Rectal smooth muscle tissue (tissue), 1 donor: ENCODE measurements around the gene NUP37.
"Not testable (repeated sequence)": the region's sequence is repeated elsewhere in the genome, so short reads cannot be mapped to it uniquely, and the experiment has no call there.

Experiments used
- H3K27ac ChIP-seq: one replicate; pipeline ENCODE4 v1.7.0; 2013; ENCODE audit warnings: low read depth, low read length, inconsistent platforms
- H3K27me3 ChIP-seq: one replicate; pipeline ENCODE4 v1.7.0; 2013; ENCODE audit warnings: low read length; ENCODE audit not compliant: control insufficient read depth, insufficient read depth
- H3K36me3 ChIP-seq: one replicate; pipeline ENCODE4 v1.7.0; 2013; ENCODE audit warnings: low read length; ENCODE audit not compliant: control insufficient read depth, insufficient read depth
- H3K4me1 ChIP-seq: one replicate; pipeline ENCODE4 v1.7.0; 2013; ENCODE audit warnings: low read length; ENCODE audit not compliant: control insufficient read depth, insufficient read depth
- H3K4me3 ChIP-seq: one replicate; pipeline ENCODE4 v1.7.0; 2013; ENCODE audit warnings: low read length
- H3K9ac ChIP-seq: one replicate; pipeline ENCODE4 v1.7.0; 2013; ENCODE audit warnings: low read length

NUP37 gene

GRCh38 chr12:102119674-102120563, at the start of gene NUP37, which contains the start of gene PARPBP:
Gene NUP37, minus strand, starts transcription at chr12:102120114. Its CDS starts 1,596 bp downstream, at chr12:102118518.
Gene PARPBP, plus strand, starts transcription at chr12:102120183. Its CDS starts 3,706 bp downstream, at chr12:102123889.
- Histone ChIP-seq H3K9ac (peak within 1 kb of the TSS; percentile 58), H3K36me3 (no peaks in the 10 kb centered on the region), H3K4me1 (peaks cover 4% of the 10 kb centered on the region), H3K27ac (peak within 1 kb of the TSS; percentile 76), H3K27me3 (no peaks in the 10 kb centered on the region), H3K4me3 (peak within 1 kb of the TSS; percentile 85)

DNA sequence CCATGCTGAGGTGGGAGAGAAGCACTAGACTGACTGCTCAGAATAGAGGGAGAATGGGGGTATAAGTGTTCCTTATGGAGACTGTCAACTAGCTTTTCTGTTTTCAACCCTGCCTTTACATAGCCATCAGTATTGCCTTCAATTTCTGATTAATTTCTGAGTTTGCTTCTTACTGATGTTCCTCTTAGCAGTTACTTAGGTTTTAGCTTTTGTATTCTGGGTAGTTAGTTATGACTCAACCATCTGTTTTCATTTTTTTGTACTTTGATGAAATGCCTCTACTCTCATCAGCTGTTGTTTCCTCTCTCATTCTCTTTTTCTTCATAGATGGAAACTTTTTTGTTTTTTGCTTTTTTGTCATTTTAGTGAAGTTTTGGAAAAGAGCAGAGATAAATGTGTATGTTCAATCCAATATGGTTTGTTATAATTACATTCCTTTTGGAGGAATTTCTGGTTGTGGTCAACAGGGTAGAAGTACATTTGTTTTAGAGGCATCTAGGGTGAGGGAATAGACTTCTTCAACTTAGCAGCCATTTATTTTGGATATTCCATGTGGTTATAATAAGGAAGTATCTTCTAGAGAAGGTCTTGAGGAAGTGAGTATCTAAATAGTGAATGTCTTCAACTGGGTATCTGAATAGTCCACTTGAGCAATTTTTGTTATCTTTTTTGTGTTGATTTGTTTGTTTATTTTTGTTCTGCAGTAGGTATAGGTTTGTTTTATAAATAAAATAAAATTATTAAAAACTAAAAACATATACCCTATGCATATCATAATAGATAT, 48.1 kb upstream of the NUP37 start:
- H3K27ac ChIP-seq, result no peak overlapping the region
- no peak overlapping the region for H3K9ac ChIP-seq
- no peaks in the 10 kb centered on the region for H3K27me3 ChIP-seq
- peaks cover 2% of the 10 kb centered on the region for H3K4me1 ChIP-seq
- H3K4me3 ChIP-seq, result no peak overlapping the region
- no peaks in the 10 kb centered on the region for H3K36me3 ChIP-seq

GRCh38 chr12:102163383-102163782, 43.5 kb upstream of the NUP37 start:
- Histone ChIP-seq H3K4me1 (no peaks in the 10 kb centered on the region), H3K27me3 (no peaks in the 10 kb centered on the region), H3K9ac (no peak overlapping the region), H3K36me3 (no peaks in the 10 kb centered on the region), H3K4me3 (no peak overlapping the region), H3K27ac (no peak overlapping the region)

DNA sequence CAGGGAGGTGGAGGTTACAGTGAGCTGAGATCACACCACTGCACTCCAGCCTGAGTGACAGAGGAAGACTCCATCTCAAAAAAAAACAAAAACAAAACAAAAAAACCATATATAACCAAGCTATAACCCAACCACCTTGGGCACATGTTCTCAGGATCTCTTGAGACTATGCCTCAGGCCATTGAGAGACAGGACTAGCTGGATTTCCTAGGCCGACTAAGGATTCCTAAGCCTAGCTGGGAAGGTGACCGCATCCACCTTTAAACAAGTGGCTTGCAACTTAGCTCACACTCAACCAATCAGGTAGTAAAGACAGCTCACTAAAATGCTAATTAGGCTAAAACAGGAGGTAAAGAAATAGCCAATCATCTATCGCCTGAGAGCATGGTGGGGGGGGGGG, 35.3 kb upstream of the NUP37 start:
- H3K27ac ChIP-seq, H3K27me3 ChIP-seq, H3K4me1 ChIP-seq, H3K4me3 ChIP-seq, H3K36me3 ChIP-seq, H3K9ac ChIP-seq: not testable (repeated sequence)

DNA sequence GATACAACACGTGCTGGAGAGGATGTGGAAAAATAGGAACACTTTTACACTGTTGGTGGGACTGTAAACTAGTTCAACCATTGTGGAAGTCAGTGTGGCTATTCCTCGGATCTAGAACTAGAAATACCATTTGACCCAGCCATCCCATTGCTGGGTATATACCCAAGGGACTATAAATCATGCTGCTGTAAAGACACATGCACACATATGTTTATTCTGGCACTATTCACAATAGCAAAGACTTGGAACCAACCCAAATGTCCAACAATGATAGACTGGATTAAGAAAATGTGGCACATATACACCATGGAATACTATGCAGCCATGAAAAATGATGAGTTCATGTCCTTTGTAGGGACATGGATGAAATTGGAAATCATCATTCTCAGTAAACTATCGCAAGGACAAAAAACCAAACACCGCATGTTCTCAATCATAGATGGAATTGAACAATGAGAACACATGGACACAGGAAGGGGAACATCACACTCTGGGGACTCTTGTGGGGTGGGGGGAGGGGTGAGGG, 27.2 kb upstream of the NUP37 start:
- H3K27me3 ChIP-seq, H3K4me3 ChIP-seq, H3K9ac ChIP-seq, H3K4me1 ChIP-seq, H3K27ac ChIP-seq, H3K36me3 ChIP-seq: not testable (repeated sequence)

GRCh38 chr12:102144221-102144620, 24.3 kb upstream of the NUP37 start:
- no peaks in the 10 kb centered on the region for H3K27me3 ChIP-seq
- H3K36me3 ChIP-seq, result no peaks in the 10 kb centered on the region
- H3K4me3 ChIP-seq, result no peak overlapping the region
- no peak overlapping the region for H3K27ac ChIP-seq
- no peak overlapping the region for H3K9ac ChIP-seq
- H3K4me1 ChIP-seq, result no peaks in the 10 kb centered on the region

GRCh38 chr12:102142866-102143373, 23.0 kb upstream of the NUP37 start:
- not testable (repeated sequence) for H3K27me3 ChIP-seq, H3K9ac ChIP-seq, H3K4me1 ChIP-seq

DNA sequence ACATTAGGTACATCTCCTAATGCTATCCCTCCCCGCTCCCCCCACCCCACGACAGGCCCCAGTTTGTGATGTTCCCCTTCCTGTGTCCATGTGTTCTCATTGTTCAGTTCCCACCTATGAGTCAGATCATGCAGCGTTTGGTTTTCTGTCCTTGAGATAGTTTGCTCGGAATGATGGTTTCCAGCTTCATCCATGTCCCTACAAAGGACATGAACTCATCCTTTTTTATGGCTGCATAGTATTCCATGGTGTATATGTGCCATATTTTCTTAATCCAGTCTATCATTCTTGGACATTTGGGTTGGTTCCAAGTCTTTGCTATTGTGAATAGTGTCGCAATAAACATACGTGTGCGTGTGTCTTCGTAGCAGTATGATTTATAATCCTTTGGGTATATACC, 17.7 kb upstream of the NUP37 start:
- H3K4me3 ChIP-seq, H3K27ac ChIP-seq, H3K9ac ChIP-seq: not testable (repeated sequence)

More at GRCh38 chr12:102142866-102143373, 23.0 kb upstream of the NUP37 start:
- not testable (repeated sequence) for H3K27ac ChIP-seq, H3K36me3 ChIP-seq, H3K4me3 ChIP-seq

DNA sequence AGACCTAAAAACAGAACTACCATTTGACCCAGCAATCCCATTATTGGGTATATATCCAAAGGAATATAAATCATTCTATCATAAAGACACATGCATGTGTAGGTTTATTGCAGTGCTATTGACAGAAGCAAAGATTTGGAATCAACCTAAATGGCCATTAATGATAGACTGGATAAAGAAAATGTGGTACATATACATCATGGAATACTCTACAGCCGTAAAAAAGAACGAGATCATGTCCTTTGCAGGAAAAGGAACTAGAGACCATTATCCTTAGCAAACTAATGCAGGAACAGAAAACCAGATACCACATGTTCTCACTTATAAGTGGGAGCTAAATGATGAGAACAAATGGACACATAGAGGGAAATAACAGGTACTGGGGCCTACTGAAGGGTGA, 11.5 kb upstream of the NUP37 start:
- H3K27ac ChIP-seq, H3K4me1 ChIP-seq, H3K36me3 ChIP-seq, H3K27me3 ChIP-seq, H3K9ac ChIP-seq, H3K4me3 ChIP-seq: not testable (repeated sequence)

More for the DNA sequence above, 17.7 kb upstream of the NUP37 start:
- not testable (repeated sequence) for H3K27me3 ChIP-seq, H3K36me3 ChIP-seq, H3K4me1 ChIP-seq

- H3K36me3 ChIP-seq, H3K27me3 ChIP-seq, H3K4me1 ChIP-seq, H3K27ac ChIP-seq, H3K9ac ChIP-seq, H3K4me3 ChIP-seq: not testable (repeated sequence)
Observed at GRCh38 chr12:102130720-102131119, 10.8 kb upstream of the NUP37 start.

GRCh38 chr12:102121328-102121727, 1.4 kb upstream of the NUP37 start:
- not testable (repeated sequence) for H3K27me3 ChIP-seq, H3K27ac ChIP-seq, H3K9ac ChIP-seq, H3K36me3 ChIP-seq, H3K4me3 ChIP-seq, H3K4me1 ChIP-seq

- Histone ChIP-seq H3K36me3 (no peaks in the 10 kb centered on the region), H3K4me1 (peaks cover 4% of the 10 kb centered on the region), H3K9ac (no peak overlapping the region), H3K4me3 (peak overlapping the region; percentile 85), H3K27me3 (no peaks in the 10 kb centered on the region), H3K27ac (no peak overlapping the region)
Observed at GRCh38 chr12:102120886-102121285, 972 bp upstream of the NUP37 start.
